Naive B cell (primary cell): ENCODE results near the gene CD180. TPM values are rescaled to one million over a fixed set of nuclear protein-coding genes. Genes with fewer than 3 reads are reported as not detected.

Experiments used
- ATAC-seq, 2 donors: fragments of 150-1000 bp; cut with Tn5 transposase; 2 replicates each; pipeline ENCODE4 v1.10.0; 2021; ENCODE audit warnings: low read depth in 2 of 2, mild to moderate bottlenecking in 2 of 2, moderate library complexity in 2 of 2
- DNase-seq: peaks from one replicate; pipeline ENCODE4 v3.0.0; 2022
- H3K27ac Mint-ChIP-seq, 6 donors: one replicate each; pipeline ENCODE4 v1.8.0; 2020 to 2022; ENCODE audit warnings: mild to moderate bottlenecking in 6 of 6, mixed read lengths in 6 of 6, moderate library complexity in 5 of 6, inconsistent platforms in 2 of 6
- H3K27me3 Mint-ChIP-seq, 3 donors: one replicate each; pipeline ENCODE4 v1.8.0; 2021 to 2022; ENCODE audit warnings: mixed read lengths in 3 of 3, mild to moderate bottlenecking in 1 of 3
- H3K36me3 Mint-ChIP-seq, 2 donors: one replicate each; pipeline ENCODE4 v1.8.0; 2020 to 2022; ENCODE audit warnings: mixed read lengths in 2 of 2, inconsistent platforms in 1 of 2, mild to moderate bottlenecking in 1 of 2
- H3K4me1 Mint-ChIP-seq, 3 donors: one replicate each; pipeline ENCODE4 v1.8.0; 2020 to 2022; ENCODE audit warnings: mixed read lengths in 3 of 3, inconsistent platforms in 1 of 3, mild to moderate bottlenecking in 1 of 3, moderate library complexity in 1 of 3
- H3K4me3 Mint-ChIP-seq, 8 donors: one replicate each; pipeline ENCODE4 v1.8.0; 2020 to 2022; ENCODE audit warnings: mild to moderate bottlenecking in 8 of 8, mixed read lengths in 8 of 8, moderate library complexity in 8 of 8, inconsistent platforms in 2 of 8
- H3K9me3 Mint-ChIP-seq, 7 donors: one replicate each; pipeline ENCODE4 v1.8.0; 2020 to 2022; ENCODE audit warnings: mixed read lengths in 7 of 7, mild to moderate bottlenecking in 5 of 7, inconsistent platforms in 2 of 7, moderate library complexity in 1 of 7
- polyA plus RNA-seq, 6 donors: library from polyadenylated mRNA; unstranded; fragments of 300-500 nt; fragmentation: Illumina TruSeq; gene quantifications; one replicate each; pipeline ENCODE4 v1.2.3, GENCODE V29; 2021; ENCODE audit warnings: low read depth in 6 of 6

The CD180 gene
- polyA plus RNA-seq, 6 donors from 2014 or later, result 29.6 to 131 (median 91.3) TPM

DNA sequence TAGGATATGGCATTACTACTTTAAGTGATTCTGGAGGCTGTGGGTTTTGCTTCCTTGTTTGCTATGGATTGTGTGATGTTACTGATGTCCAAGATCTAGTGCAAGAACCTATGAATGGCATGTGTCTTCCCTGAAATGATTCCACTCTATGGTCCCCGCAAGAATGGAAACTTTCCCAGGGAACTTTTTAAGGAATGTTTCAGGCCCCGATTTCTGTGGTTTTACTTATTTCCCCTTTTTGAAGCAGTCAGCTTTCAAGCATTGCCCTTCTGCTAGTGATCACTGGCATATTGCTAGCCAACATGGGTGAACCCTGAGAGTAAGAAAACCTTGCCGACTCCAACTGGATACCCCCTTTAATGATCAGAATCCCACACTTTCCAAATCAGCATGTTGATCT is 26.6 kb upstream of the CD180 start:
- DNase-seq, result no peak
- H3K4me3 Mint-ChIP-seq, result peak overlapping the region in 7 of 8 donors; percentile 61 to 89 (median 81)
- H3K27me3 Mint-ChIP-seq, result no peaks in the 10 kb centered on the region
- peaks cover 0 to 2% of the 10 kb centered on the region in 2 donors for H3K36me3 Mint-ChIP-seq
- H3K27ac Mint-ChIP-seq, result peak overlapping the region; percentile 86 to 99 (median 92)
- peak in 1 of 2 donors; percentile 20 for ATAC-seq
- peaks cover 40 to 54% (median 45%) of the 10 kb centered on the region in 3 donors for H3K4me1 Mint-ChIP-seq
- no peaks in the 10 kb centered on the region for H3K9me3 Mint-ChIP-seq

DNA sequence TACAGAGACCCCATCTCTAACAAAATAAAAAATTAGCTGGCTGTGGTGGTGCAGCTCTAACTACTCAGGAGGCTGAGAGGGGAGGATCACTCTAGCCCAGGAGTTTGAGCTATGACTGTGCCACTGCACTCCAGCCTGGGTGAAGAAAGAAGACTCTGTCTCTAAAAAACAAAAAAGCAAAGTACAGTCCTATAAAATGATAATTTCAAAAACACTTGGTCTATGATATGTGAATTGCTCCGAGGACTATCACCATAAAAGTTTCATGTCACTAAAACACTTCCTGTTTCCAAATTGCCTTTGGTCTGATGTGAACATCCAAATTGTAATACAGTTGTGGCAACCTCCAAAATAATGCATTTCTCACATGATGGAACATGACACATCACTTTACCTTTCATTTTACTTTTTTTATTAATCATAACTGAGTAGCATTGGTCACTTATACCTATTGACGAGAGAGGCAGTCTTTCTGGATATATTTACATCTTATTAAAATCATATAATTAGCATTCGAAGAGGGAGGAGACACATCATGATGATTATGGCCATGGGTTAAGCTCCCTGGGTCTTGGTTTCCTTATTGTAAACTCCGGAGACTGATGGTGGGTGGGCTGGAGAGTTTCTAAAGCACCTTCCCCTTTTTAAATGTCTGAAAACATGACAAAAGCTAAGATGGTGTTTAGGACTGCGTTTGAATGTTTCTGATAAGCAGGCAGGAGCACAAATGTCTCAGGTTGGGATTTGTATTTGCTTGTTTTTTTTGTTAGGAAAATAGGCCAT is 25.8 kb upstream of the CD180 start:
- Mint-ChIP-seq H3K4me1 (peaks cover 48 to 61% (median 53%) of the 10 kb centered on the region in 3 donors), H3K4me3 (peak overlapping the region; percentile 76 to 94 (median 88)), H3K27ac (peak overlapping the region; percentile 86 to 99 (median 92)), H3K27me3 (no peaks in the 10 kb centered on the region), H3K9me3 (peaks cover 0 to 2% (median 0%) of the 10 kb centered on the region in 7 donors), H3K36me3 (peaks cover 0 to 6% of the 10 kb centered on the region in 2 donors)
- ATAC-seq (peak; percentile 64 to 70), DNase-seq (peak; percentile 42)

DNA sequence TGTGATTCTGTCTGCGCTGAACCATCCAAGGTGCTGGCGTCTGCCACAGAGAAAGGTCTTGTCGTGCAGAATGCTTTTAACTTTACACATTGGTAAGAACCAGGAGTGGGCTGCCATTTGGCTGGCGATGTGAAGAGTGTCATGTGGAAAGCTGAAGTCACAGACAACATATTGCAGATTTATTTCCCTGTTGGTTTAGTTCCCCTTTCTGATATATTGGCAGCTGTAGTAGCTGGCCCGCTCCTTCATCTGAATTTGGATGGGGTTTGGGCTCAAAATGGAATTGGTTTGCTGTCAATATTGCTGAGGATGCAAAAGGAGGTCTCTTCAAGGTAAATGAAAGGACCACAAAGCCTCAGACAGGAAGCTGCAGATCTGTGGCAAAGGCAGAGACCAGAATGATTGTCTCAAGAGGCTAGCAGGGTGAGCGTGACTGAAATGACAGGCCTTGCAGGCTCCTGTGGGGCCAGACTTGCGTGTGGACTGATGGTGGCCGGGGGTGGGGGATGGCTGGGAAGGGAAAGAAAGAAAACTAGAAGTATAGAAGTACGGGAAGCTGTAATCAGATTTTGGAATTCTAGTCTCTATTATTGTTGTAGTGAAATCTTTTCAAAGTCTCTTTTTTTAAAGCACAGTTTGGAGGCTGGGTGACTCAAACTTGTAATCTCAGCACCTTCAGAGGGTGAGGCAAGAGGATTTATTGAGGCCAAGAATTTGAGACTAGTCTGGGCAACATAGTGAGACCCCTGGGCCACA is 25.1 kb upstream of the CD180 start:
- ATAC-seq (peak; percentile 69 to 76), DNase-seq (peak; percentile 47)
- peak overlapping the region; percentile 86 to 99 (median 92) for H3K27ac Mint-ChIP-seq
- H3K4me3 Mint-ChIP-seq, result peak overlapping the region; percentile 76 to 94 (median 88)
- H3K4me1 Mint-ChIP-seq, result peaks cover 54 to 69% (median 60%) of the 10 kb centered on the region in 3 donors
- no peaks in the 10 kb centered on the region for H3K27me3 Mint-ChIP-seq
- H3K36me3 Mint-ChIP-seq, result peaks cover 0 to 6% of the 10 kb centered on the region in 2 donors
- peaks cover 0 to 2% (median 0%) of the 10 kb centered on the region in 7 donors for H3K9me3 Mint-ChIP-seq

DNA sequence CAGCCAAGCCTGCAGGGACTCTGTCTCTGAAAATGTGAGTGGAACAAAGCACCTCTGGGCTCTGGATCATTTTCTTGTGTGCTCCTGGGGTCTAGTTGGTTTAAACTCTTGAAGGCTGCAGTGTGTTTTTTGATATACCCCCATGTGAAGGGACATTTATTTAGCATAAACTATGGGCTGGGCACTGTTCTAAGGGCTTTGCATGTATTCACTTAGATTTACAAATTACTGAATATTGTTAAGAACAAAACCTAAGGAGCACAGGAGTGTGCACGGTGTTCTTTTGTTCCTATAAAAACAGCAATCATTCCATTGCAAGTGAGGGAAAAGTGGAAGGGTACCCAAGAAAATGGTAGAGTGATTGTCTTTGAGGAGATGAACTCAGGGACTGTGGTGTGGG is 20.0 kb upstream of the CD180 start:
- H3K4me3 Mint-ChIP-seq, result peak overlapping the region in 6 of 8 donors; percentile 68 to 89 (median 80)
- no peaks in the 10 kb centered on the region for H3K27me3 Mint-ChIP-seq
- peak overlapping the region; percentile 98 to 100 (median 99) for H3K27ac Mint-ChIP-seq
- DNase-seq, result no peak
- peaks cover 0 to 2% (median 0%) of the 10 kb centered on the region in 7 donors for H3K9me3 Mint-ChIP-seq
- H3K36me3 Mint-ChIP-seq, result peaks cover 6 to 8% of the 10 kb centered on the region in 2 donors
- H3K4me1 Mint-ChIP-seq, result peaks cover 61 to 69% (median 61%) of the 10 kb centered on the region in 3 donors
- ATAC-seq, result no peak

DNA sequence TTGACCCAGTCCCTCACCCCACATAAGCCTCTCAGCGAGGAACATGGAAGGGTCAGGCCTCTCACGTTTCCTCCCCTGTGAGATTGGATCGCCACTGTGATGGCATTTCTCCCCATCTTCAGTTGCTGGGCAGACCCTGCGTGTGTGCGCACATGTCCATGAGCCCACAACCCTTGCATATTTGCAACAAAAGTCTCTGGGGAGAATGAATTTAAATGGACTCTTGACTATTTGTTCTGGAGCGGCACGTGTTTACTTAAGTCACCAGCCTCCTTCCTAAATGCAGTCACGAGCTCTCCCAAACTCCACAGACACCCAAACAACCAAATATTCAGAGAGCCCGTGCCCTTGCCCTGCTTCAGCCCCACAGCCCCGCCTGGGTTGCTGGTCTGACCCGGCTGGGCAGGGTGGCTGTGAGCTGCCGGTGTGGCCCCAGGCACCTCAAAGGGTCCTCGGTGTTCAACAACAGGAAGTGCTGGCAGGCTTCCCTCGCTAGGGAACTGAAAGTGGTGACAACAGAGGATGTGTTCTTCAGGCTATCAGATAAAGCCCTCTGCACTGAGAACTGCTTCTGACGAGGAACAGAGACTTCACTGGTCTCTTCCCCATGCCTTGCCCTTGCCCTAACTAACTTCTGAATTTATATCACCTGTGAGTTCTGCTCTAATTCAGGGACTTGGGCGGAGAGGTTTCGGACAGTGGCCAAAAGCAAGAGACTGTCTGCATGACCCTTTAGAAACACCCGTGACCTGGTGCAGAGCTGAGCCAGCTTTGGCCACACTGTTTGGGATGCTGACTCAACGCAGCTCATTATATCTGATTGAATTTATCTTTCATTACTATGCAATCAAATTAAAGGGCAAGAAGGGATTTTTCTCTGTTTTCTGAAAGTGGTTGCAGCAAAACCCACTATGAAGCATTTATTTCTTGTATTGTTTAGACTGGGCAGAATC is 19.2 kb upstream of the CD180 start:
- no peaks in the 10 kb centered on the region for H3K27me3 Mint-ChIP-seq
- ATAC-seq, result peak; percentile 95 to 97

DNA sequence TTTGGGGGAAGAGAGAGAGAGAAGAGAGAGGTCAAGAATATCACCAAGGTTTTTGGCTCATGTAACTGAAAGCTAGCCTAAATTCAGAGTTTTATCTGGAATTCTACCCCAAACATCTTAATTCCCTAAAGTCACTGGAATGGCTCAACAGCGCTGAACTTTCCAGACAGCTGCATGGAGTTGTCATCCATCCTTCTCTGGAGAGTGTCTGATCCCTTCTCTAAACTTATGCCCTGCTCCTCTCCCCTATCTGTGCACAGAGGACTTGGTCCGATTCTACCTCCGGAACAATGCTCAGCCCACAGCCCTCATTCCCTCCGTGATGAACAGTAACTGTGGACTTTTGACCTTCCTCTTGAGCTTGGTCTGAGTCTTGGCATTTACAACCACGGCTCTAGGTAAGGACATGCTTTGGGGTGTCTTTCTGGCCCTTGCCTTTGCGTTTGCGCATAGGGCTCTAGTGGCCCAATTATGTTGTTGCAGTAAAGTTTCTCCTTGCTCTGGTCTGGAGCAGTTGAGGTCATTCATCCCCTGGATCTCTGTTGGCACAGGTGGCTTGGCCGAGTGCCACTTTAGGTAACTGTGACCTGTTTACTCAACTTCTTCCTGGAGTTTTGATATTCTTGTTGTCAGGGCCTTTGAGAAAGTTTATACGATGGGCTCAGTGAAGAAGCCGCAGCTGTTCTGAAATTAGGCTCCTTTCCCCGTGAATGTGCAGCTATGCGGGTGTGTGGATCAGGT is 18.3 kb upstream of the CD180 start:
- ATAC-seq, result no peak
- peaks cover 6 to 8% of the 10 kb centered on the region in 2 donors for H3K36me3 Mint-ChIP-seq
- H3K27ac Mint-ChIP-seq, result peak overlapping the region; percentile 98 to 100 (median 99)
- H3K27me3 Mint-ChIP-seq, result no peaks in the 10 kb centered on the region
- H3K9me3 Mint-ChIP-seq, result peaks cover 0 to 2% (median 0%) of the 10 kb centered on the region in 7 donors
- peaks cover 60 to 65% (median 62%) of the 10 kb centered on the region in 3 donors for H3K4me1 Mint-ChIP-seq
- peak overlapping the region in 6 of 8 donors; percentile 10 to 83 (median 79) for H3K4me3 Mint-ChIP-seq
- no peak for DNase-seq

More for the DNA sequence above, 19.2 kb upstream of the CD180 start:
- peak; percentile 86 for DNase-seq
- Mint-ChIP-seq H3K27ac (peak overlapping the region; percentile 98 to 100 (median 99)), H3K4me3 (peak overlapping the region; percentile 26 to 89 (median 79)), H3K36me3 (peaks cover 6 to 8% of the 10 kb centered on the region in 2 donors), H3K9me3 (peaks cover 0 to 2% (median 0%) of the 10 kb centered on the region in 7 donors), H3K4me1 (peaks cover 59 to 63% (median 59%) of the 10 kb centered on the region in 3 donors)

DNA sequence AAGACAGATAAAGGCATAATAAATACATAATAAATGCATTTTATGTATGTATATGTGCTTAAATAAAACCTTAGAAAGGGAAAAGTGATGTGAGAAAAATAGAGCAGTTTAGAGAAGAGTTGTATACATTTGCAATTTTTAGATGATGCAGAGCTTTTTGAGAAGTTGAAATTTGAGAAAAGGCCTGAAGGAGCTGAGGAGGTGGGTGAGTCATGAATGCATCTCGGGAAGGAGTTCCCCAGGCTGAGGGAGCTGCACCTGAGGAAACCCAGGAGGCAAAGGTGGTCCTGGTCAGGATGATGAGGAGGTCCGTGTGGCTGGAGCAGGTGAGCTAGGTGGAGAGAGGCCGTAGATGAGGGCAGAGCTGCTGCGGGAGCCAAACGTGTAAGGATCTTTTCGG is 17.4 kb upstream of the CD180 start:
- ATAC-seq (no peak), DNase-seq (no peak)
- Mint-ChIP-seq H3K4me3 (peak overlapping the region in 5 of 8 donors; percentile 0 to 80 (median 66)), H3K9me3 (peaks cover 0 to 2% (median 0%) of the 10 kb centered on the region in 7 donors), H3K36me3 (peaks cover 6 to 8% of the 10 kb centered on the region in 2 donors), H3K4me1 (peaks cover 64 to 66% (median 66%) of the 10 kb centered on the region in 3 donors), H3K27ac (peak overlapping the region; percentile 23 to 99 (median 86)), H3K27me3 (no peaks in the 10 kb centered on the region)

DNA sequence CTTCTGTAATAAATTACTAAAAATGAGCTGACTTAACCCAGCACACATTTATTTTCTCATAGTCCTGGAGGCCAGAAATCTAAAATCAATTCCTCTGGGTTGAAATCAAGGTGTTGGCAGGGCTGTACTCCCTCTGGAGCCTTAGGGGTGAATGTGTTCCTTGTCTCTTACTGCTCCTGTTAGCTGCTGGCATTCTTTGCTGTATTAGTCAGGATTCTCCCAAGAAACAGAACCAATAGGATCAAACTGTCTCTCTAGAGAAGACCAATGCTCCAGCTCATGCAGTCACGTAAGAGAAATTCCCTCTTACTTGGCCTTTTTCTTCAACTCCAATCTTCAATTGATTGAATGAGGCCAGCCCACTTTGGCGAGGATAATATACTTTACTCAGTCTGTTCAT is 15.3 kb upstream of the CD180 start:
- Mint-ChIP-seq H3K27ac (peak overlapping the region in 2 of 6 donors; percentile 8 to 99), H3K4me3 (no peak overlapping the region), H3K27me3 (no peaks in the 10 kb centered on the region), H3K9me3 (no peaks in the 10 kb centered on the region), H3K4me1 (peaks cover 63 to 68% (median 64%) of the 10 kb centered on the region in 3 donors), H3K36me3 (peaks cover 0 to 8% of the 10 kb centered on the region in 2 donors)
- no peak for DNase-seq
- ATAC-seq, result no peak

DNA sequence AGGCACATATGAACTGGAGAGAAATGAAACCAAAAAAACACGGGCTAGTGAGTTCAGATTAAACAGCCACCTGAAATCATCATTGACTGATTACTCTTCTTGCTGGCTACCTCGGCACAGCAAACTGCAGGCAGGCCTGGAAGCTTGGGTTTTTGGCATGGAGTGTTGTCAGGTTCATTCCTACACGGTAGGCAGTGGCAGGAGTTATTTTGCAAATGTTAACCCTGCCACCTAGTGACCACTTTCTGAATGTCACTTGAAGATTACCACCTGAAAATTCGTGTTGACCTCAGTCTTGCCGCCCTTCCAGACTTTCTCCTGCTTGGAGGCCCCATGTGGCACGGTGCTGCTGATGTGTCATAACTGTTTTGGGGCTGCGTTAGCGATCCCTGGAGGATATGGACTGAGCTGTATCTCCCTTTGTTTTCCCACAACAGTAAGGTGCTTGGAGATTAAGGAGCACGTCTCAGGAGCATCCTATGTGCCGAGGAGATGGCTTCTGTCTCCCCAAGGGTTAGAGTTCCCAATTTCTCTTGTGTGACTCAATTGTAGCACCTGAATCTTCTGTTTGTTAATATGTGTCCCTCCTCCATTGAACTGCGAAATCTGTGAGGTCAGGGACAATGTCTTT is 12.7 kb upstream of the CD180 start:
- peaks cover 58 to 68% (median 62%) of the 10 kb centered on the region in 3 donors for H3K4me1 Mint-ChIP-seq
- peak overlapping the region in 7 of 8 donors; percentile 18 to 76 (median 63) for H3K4me3 Mint-ChIP-seq
- DNase-seq (peak; percentile 64), ATAC-seq (peak; percentile 39 to 42)
- H3K36me3 Mint-ChIP-seq, result peaks cover 0 to 5% of the 10 kb centered on the region in 2 donors
- H3K27ac Mint-ChIP-seq, result peak overlapping the region; percentile 82 to 94 (median 90)
- H3K27me3 Mint-ChIP-seq, result no peaks in the 10 kb centered on the region
- H3K9me3 Mint-ChIP-seq, result peaks cover 0 to 3% (median under 1%) of the 10 kb centered on the region in 7 donors

DNA sequence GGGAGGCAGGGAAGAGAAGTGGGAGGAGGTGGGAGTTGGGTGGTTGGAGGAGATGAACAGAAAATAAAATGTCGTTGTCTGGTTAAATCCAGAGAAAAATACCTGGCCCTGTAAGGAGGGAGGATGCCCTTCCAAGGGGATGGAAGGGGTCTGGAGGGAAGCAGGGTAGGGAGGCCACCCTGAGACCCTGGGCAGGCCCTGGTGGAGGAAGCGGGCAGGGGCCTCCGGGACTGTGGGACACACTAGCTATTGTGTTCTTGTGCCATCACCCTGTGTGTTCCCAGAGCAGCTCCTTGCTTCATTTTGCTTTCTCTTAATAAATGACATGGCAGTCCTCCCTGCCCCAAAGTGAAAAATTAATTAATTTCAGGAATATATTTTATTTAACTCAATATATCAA is 11.8 kb upstream of the CD180 start:
- DNase-seq, result no peak
- peak overlapping the region in 6 of 8 donors; percentile 9 to 91 (median 75) for H3K4me3 Mint-ChIP-seq
- H3K36me3 Mint-ChIP-seq, result no peaks in the 10 kb centered on the region
- peak overlapping the region in 5 of 6 donors; percentile 86 to 97 (median 90) for H3K27ac Mint-ChIP-seq
- peaks cover 56 to 69% (median 63%) of the 10 kb centered on the region in 3 donors for H3K4me1 Mint-ChIP-seq
- no peaks in the 10 kb centered on the region for H3K27me3 Mint-ChIP-seq
- peaks cover 0 to 8% (median 3%) of the 10 kb centered on the region in 7 donors for H3K9me3 Mint-ChIP-seq
- ATAC-seq, result no peak

DNA sequence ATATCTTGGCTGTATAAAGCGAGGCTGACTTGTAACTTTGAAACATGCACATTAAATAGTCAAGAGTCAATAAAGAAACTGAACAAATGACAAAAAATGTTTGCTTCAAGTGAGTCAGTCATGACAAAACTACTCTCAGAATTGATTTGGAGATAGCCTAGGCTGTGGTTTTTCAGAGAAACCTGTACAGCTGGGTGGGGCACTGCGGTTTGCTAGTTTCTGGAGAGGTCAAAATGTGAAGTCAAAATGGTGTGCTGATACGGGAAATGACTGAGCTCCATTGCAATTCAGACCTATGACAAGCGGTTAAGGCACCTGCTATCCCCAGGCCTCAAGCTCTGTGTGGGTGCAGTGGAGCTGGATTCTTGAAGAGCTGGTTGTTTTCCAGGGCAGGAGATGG is 10.3 kb upstream of the CD180 start:
- Mint-ChIP-seq H3K4me1 (peaks cover 56 to 84% (median 64%) of the 10 kb centered on the region in 3 donors), H3K27ac (peak overlapping the region; percentile 74 to 97 (median 90)), H3K27me3 (no peaks in the 10 kb centered on the region), H3K36me3 (no peaks in the 10 kb centered on the region), H3K4me3 (peak overlapping the region; percentile 65 to 91 (median 75)), H3K9me3 (peaks cover 0 to 9% (median 6%) of the 10 kb centered on the region in 7 donors)
- ATAC-seq (peak; percentile 79 to 83), DNase-seq (peak; percentile 83)
